Pancreas (tissue), 10 donors: ENCODE measurements around the gene LRRC75A. TPM values are rescaled to one million over a fixed set of nuclear protein-coding genes. Genes with fewer than 3 reads are reported as not detected.

Experiments used
- ATAC-seq, 4 donors: fragments of 200-7000 bp; cut with Tn5 transposase; one replicate each; pipeline versions ENCODE4 v1.8.0 to v1.9.1; 2020; ENCODE audit warnings: mild to moderate bottlenecking in 4 of 4, moderate library complexity in 4 of 4
- DNase-seq, 6 donors: peaks; one replicate each; pipeline ENCODE4 v3.0.0-alpha.2; 2020
- FAIRE-seq: peaks from 2 replicates; lab custom pipeline; 2012; peaks lifted over from hg19 to GRCh38; lab: Jason Lieb, UNC
- H3K27ac ChIP-seq, 4 donors: fragments of 200-600 bp; sonication (generic); 1 replicate in 3 of 4; 2 replicates in 1 of 4; pipeline versions ENCODE4 v1.5.0 to v1.8.0; 2020
- H3K27me3 ChIP-seq, 4 donors: fragments of 200-600 bp; one replicate each; pipeline ENCODE4 v1.8.0; 2021
- H3K36me3 ChIP-seq, 3 donors: fragments of 200-600 bp; sonication (generic) in 1 of 3; one replicate each; pipeline versions ENCODE4 v1.5.0 to v1.8.0; 2020 to 2021
- H3K4me1 ChIP-seq, 3 donors: fragments of 200-600 bp; one replicate each; pipeline ENCODE4 v1.8.0; 2021
- H3K4me3 ChIP-seq, 4 donors: fragments of 200-600 bp; sonication (generic) in 2 of 4; one replicate each; pipeline versions ENCODE4 v1.5.0 to v1.8.0; 2020 to 2021
- H3K9me3 ChIP-seq, 4 donors: fragments of 200-600 bp; one replicate each; pipeline ENCODE4 v1.8.0; 2021
- CTCF ChIP-seq, 4 donors: fragments of 200-600 bp; sonication (generic) in 3 of 4; IDR thresholded peaks; one replicate each; pipeline versions ENCODE4 v1.5.0 to v1.8.0; 2021; ENCODE audit warnings: antibody characterized with exemption in 4 of 4
- WGBS, 2 donors: extraction: QIAGEN DNeasy Blood & Tissue Kit; methylation state at CpG; one replicate each; pipeline ENCODE4 v1.1.7; 2013; 5-methylcytosine and 5-hydroxymethylcytosine counted together
- intact Hi-C, 3 donors: fragments of 100-400 bp; cut with DNase I; formaldehyde crosslinking; loops; one replicate each; pipeline versions ENCODE4 v1.11.1 to v1.14.2; 2022
- polyA plus RNA-seq, 2 donors: library from polyadenylated mRNA; stranded (reverse); fragments of 200-250 nt; gene quantifications; one replicate each; pipeline ENCODE4 v1.2.3, GENCODE V29; 2013
- total RNA-seq, 6 donors: library from RNA; stranded (reverse); fragmentation: NEBNext Ultra II Directional in 4 of 6; extraction: Animal tissue kit (Norgen Biotek cat#: 25700) in 4 of 6; gene quantifications; one replicate each; pipeline versions ENCODE4 v1.2.1 to v1.2.4, GENCODE V29; 2021 to 2023
- donor health status: healthy with polysubstance abuse.
- donor health status: DM: no; HTN: no; CAD: no; lungs with moderate emphysema.
- donor health status: DM: no; HTN: no; CAD: no.
- donor health status: control.
- donor health status: control.
- donor health status: Bipolar disorder and iron deficiency.
- donor health status: DM: yes; HTN: yes; CAD: no.
- donor health status: DM: no; HTN: no; CAD: no.
- donor health status: DM: no; HTN: no; CAD: no.
- donor health status: DM: yes; HTN: yes; CAD: no.

Gene LRRC75A
- total and polyA plus RNA-seq, 8 donors: 0.95 to 4.0 (median 2.0) TPM

GRCh38 chr17:16461606-16461866, 30.5 kb downstream of the LRRC75A start:
- no peak overlapping the region for H3K4me3 ChIP-seq
- no peak for ATAC-seq
- H3K36me3 ChIP-seq: no peaks in the 10 kb centered on the region
- TF ChIP-seq CTCF (IDR thresholded peaks at IDR 0.05): no peak
- FAIRE-seq: no peak
- intact Hi-C loops: no loop called here
- peaks cover 2 to 16% (median 8%) of the 10 kb centered on the region in 3 donors for H3K4me1 ChIP-seq
- H3K27me3 ChIP-seq: no peaks in the 10 kb centered on the region
- H3K27ac ChIP-seq: no peak overlapping the region
- 99 to 100% methylated on average over 3 of the region's 3 CpGs for WGBS, 2 donors
- H3K9me3 ChIP-seq: no peaks in the 10 kb centered on the region
- DNase-seq: no peak

- DNase-seq: no peak
- Histone ChIP-seq H3K27ac (no peak overlapping the region), H3K4me1 (peaks cover 2 to 13% (median 8%) of the 10 kb centered on the region in 3 donors), H3K9me3 (no peaks in the 10 kb centered on the region), H3K36me3 (no peaks in the 10 kb centered on the region), H3K4me3 (no peak overlapping the region), H3K27me3 (no peaks in the 10 kb centered on the region)
- 94 to 95% methylated on average over 17 of the region's 17 CpGs for WGBS, 2 donors
- no peak for FAIRE-seq
- intact Hi-C loops: no loop called here
- no peak for TF ChIP-seq CTCF (IDR thresholded peaks at IDR 0.05)
- ATAC-seq: no peak
Measured at GRCh38 chr17:16460796-16461605, 31.0 kb downstream of the LRRC75A start.

GRCh38 chr17:16459855-16460550, 32.0 kb downstream of the LRRC75A start:
- intact Hi-C loops: loop anchor here in 2 of 3 donors (5.0 to 10.0 kb wide), 2 partner anchors 57 to 65 kb away; no protein-coding TSS in a partner anchor
- FAIRE-seq (no peak), ATAC-seq (peak in 2 of 4 donors; percentile 10 to 19)

GRCh38 chr17:16459271-16459670, 32.7 kb downstream of the LRRC75A start:
- no peak for TF ChIP-seq CTCF (IDR thresholded peaks at IDR 0.05)
- ATAC-seq: no peak
- Histone ChIP-seq H3K36me3 (no peaks in the 10 kb centered on the region), H3K27ac (no peak overlapping the region), H3K4me1 (peaks cover 2 to 9% (median 8%) of the 10 kb centered on the region in 3 donors), H3K27me3 (no peaks in the 10 kb centered on the region), H3K9me3 (no peaks in the 10 kb centered on the region), H3K4me3 (no peak overlapping the region)
- intact Hi-C loops: loop anchor here in 2 of 3 donors (5.0 to 10.0 kb wide), 2 partner anchors 58 to 66 kb away; no protein-coding TSS in a partner anchor
- WGBS, 2 donors: 80% methylated on average over 11 of the region's 11 CpGs
- DNase-seq: no peak
- FAIRE-seq: no peak

More at GRCh38 chr17:16459855-16460550, 32.0 kb downstream of the LRRC75A start:
- Histone ChIP-seq H3K36me3 (no peaks in the 10 kb centered on the region), H3K27ac (no peak overlapping the region), H3K4me3 (no peak overlapping the region), H3K4me1 (peaks cover 2 to 9% (median 8%) of the 10 kb centered on the region in 3 donors), H3K9me3 (no peaks in the 10 kb centered on the region), H3K27me3 (no peaks in the 10 kb centered on the region)
- TF ChIP-seq CTCF (IDR thresholded peaks at IDR 0.05): no peak
- WGBS, 2 donors: 68 to 69% methylated on average over 5 of the region's 5 CpGs
- no peak for DNase-seq
